ENCODE results near the gene SGMS2.
"Not testable (repeated sequence)": the region's sequence is repeated elsewhere in the genome, so short reads cannot be mapped to it uniquely, and the experiment has no call there.

Gene SGMS2

GRCh38 chr4:107897823-107898222, 73.1 kb downstream of the SGMS2 start:
- H3K4me3 ChIP-seq (ENCODE audit: control insufficient read depth, low read depth, low read length): no peak overlapping the region
- no peak for TF ChIP-seq CTCF (IDR thresholded peaks at IDR 0.05; ENCODE audit: control insufficient read depth, insufficient read depth, low read depth, low read length, missing control alignments)

DNA sequence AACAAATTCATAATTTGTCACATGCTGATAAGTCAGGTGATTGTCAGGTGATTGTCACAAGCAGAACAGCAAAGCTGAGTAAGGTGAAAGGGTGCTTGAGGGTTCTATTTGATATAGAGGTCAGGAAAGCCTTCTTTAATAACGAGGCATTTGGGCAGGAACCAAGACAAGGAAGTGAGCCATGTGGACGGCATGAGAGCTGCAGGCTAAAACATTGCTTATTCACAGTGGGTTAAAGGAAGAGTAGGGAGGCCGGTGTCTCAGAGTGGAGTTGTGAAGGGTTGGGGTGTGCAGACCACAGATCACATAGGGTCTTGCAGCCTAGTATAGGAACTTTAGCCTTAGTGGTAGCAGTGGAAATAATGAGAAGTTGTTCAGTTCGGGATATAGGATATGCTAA, 75.3 kb downstream of the SGMS2 start:
- no peak overlapping the region for H3K4me3 ChIP-seq (ENCODE audit: control insufficient read depth, low read depth, low read length)
- no peak for TF ChIP-seq CTCF (IDR thresholded peaks at IDR 0.05; ENCODE audit: control insufficient read depth, insufficient read depth, low read depth, low read length, missing control alignments)
- DNase-seq (ENCODE audit: low read depth): no peak

More at GRCh38 chr4:107897823-107898222, 73.1 kb downstream of the SGMS2 start:
- DNase-seq (ENCODE audit: low read depth): no peak

DNA sequence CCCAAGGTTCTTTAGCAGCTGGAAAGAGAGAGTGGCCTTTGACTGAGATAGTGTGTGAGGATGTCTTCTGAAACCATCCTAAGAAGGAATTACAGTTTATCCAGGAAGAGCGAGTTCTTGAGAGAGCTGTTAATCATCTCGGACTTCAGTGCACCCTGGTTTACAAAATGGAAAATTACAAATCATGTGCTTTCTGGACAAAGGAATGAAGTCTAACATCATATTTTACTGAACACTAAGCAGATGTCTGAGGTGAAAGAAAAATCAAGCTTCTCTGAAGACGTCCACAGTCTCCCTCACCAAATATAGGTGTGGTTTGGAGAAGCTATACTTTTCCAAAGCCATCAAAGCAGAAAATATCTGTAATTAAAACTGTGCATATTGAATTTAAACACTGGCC, 75.8 kb downstream of the SGMS2 start:
- no peak for TF ChIP-seq CTCF (IDR thresholded peaks at IDR 0.05; ENCODE audit: control insufficient read depth, insufficient read depth, low read depth, low read length, missing control alignments)
- no peak for DNase-seq (ENCODE audit: low read depth)
- H3K4me3 ChIP-seq (ENCODE audit: control insufficient read depth, low read depth, low read length): no peak overlapping the region

DNA sequence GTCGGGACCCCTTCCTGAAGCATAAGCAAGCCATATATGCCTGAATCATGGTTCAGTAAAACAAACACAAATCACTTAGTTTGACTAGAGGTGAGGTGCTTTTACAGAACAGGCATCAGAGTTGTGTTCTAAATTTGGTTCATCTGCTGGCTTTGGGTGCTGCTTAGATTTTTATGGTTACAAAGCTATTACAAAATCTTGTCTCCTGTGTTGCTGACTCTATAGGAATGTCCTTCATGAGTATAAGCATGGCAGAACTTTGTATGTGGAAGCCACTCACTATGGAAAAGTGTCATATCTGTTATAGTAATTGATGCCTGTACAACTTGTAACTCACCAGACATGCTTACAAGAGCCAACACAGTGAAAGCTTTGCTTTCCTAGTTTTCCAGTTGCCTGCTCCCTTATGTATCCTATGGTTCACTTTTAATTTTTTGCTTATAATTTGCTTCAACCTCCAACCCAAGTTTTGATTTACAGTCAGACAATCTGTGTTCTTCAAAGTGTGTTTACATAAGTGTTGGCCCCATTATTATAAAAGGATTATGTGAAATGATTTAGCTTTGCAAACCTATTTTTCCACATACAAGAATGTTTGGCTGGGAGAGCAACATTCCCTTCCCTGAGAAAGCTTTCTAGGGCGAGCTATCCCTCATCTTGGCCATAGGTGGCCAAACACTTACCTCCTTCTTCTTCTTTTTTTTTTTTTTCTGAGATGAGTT, 76.6 kb downstream of the SGMS2 start:
- TF ChIP-seq CTCF (IDR thresholded peaks at IDR 0.05; ENCODE audit: control insufficient read depth, insufficient read depth, low read depth, low read length, missing control alignments): no peak
- no peak overlapping the region for H3K4me3 ChIP-seq (ENCODE audit: control insufficient read depth, low read depth, low read length)
- DNase-seq (ENCODE audit: low read depth): no peak

- no peak for DNase-seq (ENCODE audit: low read depth)
- TF ChIP-seq CTCF (IDR thresholded peaks at IDR 0.05; ENCODE audit: control insufficient read depth, insufficient read depth, low read depth, low read length, missing control alignments): no peak
- no peak overlapping the region for H3K4me3 ChIP-seq (ENCODE audit: control insufficient read depth, low read depth, low read length)
Observed at GRCh38 chr4:107902715-107903114, 78.0 kb downstream of the SGMS2 start.

DNA sequence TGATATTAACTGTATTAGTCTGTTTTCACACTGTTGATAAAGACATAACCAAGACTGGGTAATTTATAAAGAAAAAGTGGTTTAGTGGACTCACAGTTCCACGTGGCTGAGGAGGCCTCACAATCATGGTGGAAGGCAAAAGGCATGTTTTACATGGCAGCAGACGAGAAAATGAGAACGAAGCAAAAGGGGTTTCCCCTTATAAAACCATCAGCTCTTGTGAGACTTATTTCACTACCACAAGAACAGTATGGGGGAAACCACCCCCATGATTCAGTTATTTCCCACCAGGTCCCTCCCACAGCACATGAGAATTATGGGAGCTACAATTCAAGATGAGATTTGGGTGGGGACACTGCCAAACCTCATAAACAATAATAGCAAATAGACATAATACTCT, 80.3 kb downstream of the SGMS2 start:
- H3K4me3 ChIP-seq (ENCODE audit: control insufficient read depth, low read depth, low read length); DNase-seq (ENCODE audit: low read depth): not testable (repeated sequence)

- no peak for TF ChIP-seq CTCF (IDR thresholded peaks at IDR 0.05; ENCODE audit: control insufficient read depth, insufficient read depth, low read depth, low read length, missing control alignments)
- DNase-seq (ENCODE audit: low read depth): no peak
- no peak overlapping the region for H3K4me3 ChIP-seq (ENCODE audit: control insufficient read depth, low read depth, low read length)
Observed at GRCh38 chr4:107906458-107907100, 81.8 kb downstream of the SGMS2 start.
